DND-41 (cell line): ENCODE data around the gene INTS6L.

Source experiments
- ATAC-seq: fragments of 200-7000 bp; cut with Tn5 transposase; 3 replicates; pipeline ENCODE4 v1.9.1; 2021; ENCODE audit warnings: low read depth; ENCODE audit not compliant: insufficient read depth
- DNase-seq: peaks from one replicate; pipeline ENCODE4 v3.0.0-alpha.2; 2020
- H2AFZ ChIP-seq: 2 replicates; pipeline ENCODE4 v1.6.0; 2012; ENCODE audit warnings: low read depth, low read length
- H3K27ac ChIP-seq: 2 replicates; pipeline ENCODE4 v1.5.1; 2012; ENCODE audit warnings: low read length, inconsistent platforms
- H3K27me3 ChIP-seq: fragments of 200-600 bp; sonication (generic); 2 replicates; pipeline ENCODE4 v1.6.0; 2012; ENCODE audit warnings: low read length, mild to moderate bottlenecking, inconsistent platforms; ENCODE audit not compliant: insufficient read depth, poor library complexity
- H3K36me3 ChIP-seq: 2 replicates; pipeline ENCODE4 v1.5.1; 2012; ENCODE audit warnings: low read length, inconsistent platforms; ENCODE audit not compliant: insufficient read depth
- H3K4me1 ChIP-seq: 2 replicates; pipeline ENCODE4 v1.5.1; 2012; ENCODE audit warnings: mild to moderate bottlenecking, low read length; ENCODE audit not compliant: insufficient read depth
- H3K4me2 ChIP-seq: 2 replicates; pipeline ENCODE4 v1.6.0; 2012; ENCODE audit warnings: mild to moderate bottlenecking, moderate library complexity, low read length, inconsistent platforms; ENCODE audit not compliant: insufficient read depth
- H3K4me3 ChIP-seq, 2 experiments: fragments of 200-600 bp in 1 of 2; shearing (Covaris generic) in 1 of 2; 2 replicates each; pipeline ENCODE4 v1.5.1; 2012 to 2016; ENCODE audit warnings: inconsistent platforms in 2 of 2, low read length in 2 of 2, mild to moderate bottlenecking in 2 of 2, low read depth in 1 of 2, moderate library complexity in 1 of 2
- H3K79me2 ChIP-seq: 2 replicates; pipeline ENCODE4 v1.6.0; 2012; ENCODE audit warnings: low read length, inconsistent platforms; ENCODE audit not compliant: insufficient read depth
- H3K9ac ChIP-seq: 2 replicates; pipeline ENCODE4 v1.6.0; 2012; ENCODE audit warnings: low read depth, mild to moderate bottlenecking, inconsistent platforms, low read length, moderate library complexity
- H3K9me3 ChIP-seq: 2 replicates; pipeline ENCODE4 v1.5.1; 2012; ENCODE audit warnings: low read length, moderate library complexity, mild to moderate bottlenecking, inconsistent platforms; ENCODE audit not compliant: insufficient read depth, severe bottlenecking
- H4K20me1 ChIP-seq: 2 replicates; pipeline ENCODE4 v1.6.0; 2012; ENCODE audit warnings: low read length; ENCODE audit not compliant: insufficient read depth
- CTCF ChIP-seq: IDR thresholded peaks from 2 replicates; pipeline ENCODE4 v1.5.1; 2012; ENCODE audit warnings: borderline replicate concordance, low read length, moderate library complexity, mild to moderate bottlenecking; ENCODE audit not compliant: poor library complexity, severe bottlenecking; ENCODE audit errors: extremely low read depth
- EZH2 ChIP-seq: IDR thresholded peaks from 3 replicates; pipeline ENCODE4 v1.6.1; 2012; ENCODE audit warnings: borderline replicate concordance, low read depth, mild to moderate bottlenecking, moderate library complexity, low read length, inconsistent platforms; ENCODE audit not compliant: severe bottlenecking

INTS6L gene

GRCh38 chrX:135480076-135480475 is 40.4 kb upstream of the INTS6L start:
- Histone ChIP-seq H4K20me1 (no peaks in the 10 kb centered on the region), H3K9me3 (no peaks in the 10 kb centered on the region), H3K4me1 (no peaks in the 10 kb centered on the region), H3K27me3 (peaks cover 2% of the 10 kb centered on the region), H3K9ac (no peak overlapping the region), H3K79me2 (no peaks in the 10 kb centered on the region), H3K4me3 (no peak overlapping the region), H3K4me2 (no peak overlapping the region), H3K27ac (no peak overlapping the region), H2AFZ (no peak overlapping the region), H3K36me3 (no peaks in the 10 kb centered on the region)
- TF ChIP-seq EZH2: no peak
- TF ChIP-seq CTCF: no peak
- ATAC-seq: no peak
- no peak for DNase-seq

- Histone ChIP-seq H3K79me2 (no peaks in the 10 kb centered on the region), H3K27ac (no peak overlapping the region), H3K9me3 (no peaks in the 10 kb centered on the region), H3K4me3 (no peak overlapping the region), H3K27me3 (no peaks in the 10 kb centered on the region), H2AFZ (no peak overlapping the region), H3K4me1 (no peaks in the 10 kb centered on the region), H4K20me1 (no peaks in the 10 kb centered on the region), H3K4me2 (no peak overlapping the region), H3K9ac (no peak overlapping the region), H3K36me3 (no peaks in the 10 kb centered on the region)
- ATAC-seq (no peak), DNase-seq (no peak)
- no peak for TF ChIP-seq EZH2
Measured at GRCh38 chrX:135481696-135482179, 38.7 kb upstream of the INTS6L start.

GRCh38 chrX:135484641-135485289 is 35.7 kb upstream of the INTS6L start:
- Histone ChIP-seq H3K4me3 (no peak overlapping the region), H3K79me2 (no peaks in the 10 kb centered on the region), H3K4me2 (no peak overlapping the region), H2AFZ (no peak overlapping the region), H3K9ac (no peak overlapping the region), H3K4me1 (no peaks in the 10 kb centered on the region), H3K27me3 (no peaks in the 10 kb centered on the region), H3K27ac (no peak overlapping the region), H3K9me3 (no peaks in the 10 kb centered on the region), H3K36me3 (no peaks in the 10 kb centered on the region), H4K20me1 (no peaks in the 10 kb centered on the region)
- TF ChIP-seq EZH2 (no peak), CTCF (peak; percentile 59)
- DNase-seq (peak; percentile 4), ATAC-seq (no peak)

- no peak for DNase-seq
- no peak overlapping the region for H3K4me2 ChIP-seq
Measured at GRCh38 chrX:135489542-135489941, 30.9 kb upstream of the INTS6L start.

More at GRCh38 chrX:135489542-135489941, 30.9 kb upstream of the INTS6L start:
- Histone ChIP-seq H3K79me2 (no peaks in the 10 kb centered on the region), H3K4me3 (no peak overlapping the region), H3K4me1 (no peaks in the 10 kb centered on the region), H3K9me3 (no peaks in the 10 kb centered on the region), H3K9ac (no peak overlapping the region), H2AFZ (no peak overlapping the region), H3K36me3 (no peaks in the 10 kb centered on the region), H4K20me1 (no peaks in the 10 kb centered on the region), H3K27me3 (no peaks in the 10 kb centered on the region), H3K27ac (no peak overlapping the region)
- ATAC-seq: no peak
- TF ChIP-seq EZH2 (no peak), CTCF (no peak)
